HCT116 (cell line): ENCODE measurements around the gene UBE2R2. TPM values are rescaled to one million over a fixed set of nuclear protein-coding genes. Genes with fewer than 3 reads are reported as not detected.

Experiments
- ATAC-seq: fragments of 200-7000 bp; cut with Tn5 transposase; 2 replicates; pipeline ENCODE4 v1.9.1; 2020; ENCODE audit warnings: mild to moderate bottlenecking, moderate library complexity
- BruUV-seq: library from RNA; stranded (reverse); fragments of 400-500 nt; replicated peaks from 2 replicates; lab custom pipeline; 2021; lab: Mats Ljungman, UMichigan
- CTCF ChIA-PET: fragments of 300-600 bp; sonication (Branson Sonifier 250); formaldehyde crosslinking; loops from one replicate; lab custom pipeline; 2021; ENCODE audit warnings: antibody characterized with exemption; lab: Charles Lee
- POLR2A ChIA-PET: fragments of 300-600, 350-600 bp; sonication (Branson Sonifier 250); formaldehyde crosslinking; loops from one replicate; lab custom pipeline; 2021; ENCODE audit warnings: antibody characterized with exemption; lab: Charles Lee
- RAD21 ChIA-PET, 2 experiments: fragments of 300-600 bp; sonication (Branson Sonifier 250); formaldehyde crosslinking; loops; one replicate each; lab custom pipeline; 2023; ENCODE audit warnings: low total read pairs in 2 of 2; ENCODE audit not compliant: uncharacterized antibody in 2 of 2, unreplicated experiment in 2 of 2, low non-redundant PET in 1 of 2; lab: Charles Lee
- DNase-seq: peaks from one replicate; pipeline ENCODE4 v3.0.0-alpha.2; 2010; ENCODE audit warnings: low read depth, low spot score
- H2AFZ ChIP-seq: fragments of 200-600 bp; shearing (Covaris generic), sonication (generic); 2 replicates; pipeline ENCODE4 v1.6.1; 2017; ENCODE audit warnings: low read depth, mixed run types, mixed read lengths, antibody characterized with exemption, low read length; ENCODE audit not compliant: poor library complexity, severe bottlenecking
- H3K27ac ChIP-seq: 2 replicates; pipeline ENCODE4 v1.5.1; 2012; ENCODE audit warnings: low read depth, low read length
- H3K27me3 ChIP-seq: fragments of 200-600 bp; sonication (generic); 2 replicates; pipeline ENCODE4 v1.6.1; 2016; ENCODE audit warnings: mixed run types, low read length, mixed read lengths; ENCODE audit not compliant: insufficient read depth
- H3K36me3 ChIP-seq, 2 experiments: fragments of 200-500 bp in 1 of 2; fragments of 200-600 bp in 1 of 2; sonication (Bioruptor generic) in 1 of 2; sonication (generic) in 1 of 2; 2 replicates each; pipeline versions ENCODE4 v1.5.1 to v1.6.1; 2014 to 2016; ENCODE audit warnings: low read length in 2 of 2, inconsistent platforms in 1 of 2, mixed read lengths in 1 of 2, mixed run types in 1 of 2; ENCODE audit not compliant: insufficient read depth in 2 of 2, control insufficient read depth in 1 of 2
- H3K4me1 ChIP-seq, 2 experiments: fragments of 200-600 bp in 1 of 2; sonication (generic) in 1 of 2; 2 replicates each; pipeline versions ENCODE4 v1.5.1 to v1.6.1; 2012 to 2017; ENCODE audit warnings: low read length in 2 of 2, inconsistent platforms in 1 of 2, mild to moderate bottlenecking in 1 of 2, mixed read lengths in 1 of 2, mixed run types in 1 of 2, moderate library complexity in 1 of 2; ENCODE audit not compliant: insufficient read depth in 2 of 2, control insufficient read depth in 1 of 2
- H3K4me2 ChIP-seq: fragments of 200-600 bp; sonication (generic); 2 replicates; pipeline ENCODE4 v1.6.1; 2017; ENCODE audit warnings: mixed run types, low read length, mixed read lengths
- H3K4me3 ChIP-seq, 2 experiments: fragments of 200-600 bp in 1 of 2; sonication (generic) in 1 of 2; replicated peaks in 1 of 2; 2 replicates each; pipeline ENCODE4 v1.5.1; 2011 to 2016; ENCODE audit warnings: low read length in 2 of 2, control low read depth in 1 of 2, low read depth in 1 of 2, mild to moderate bottlenecking in 1 of 2, mixed read lengths in 1 of 2, mixed run types in 1 of 2
- H3K79me2 ChIP-seq: fragments of 200-600 bp; sonication (generic); 2 replicates; pipeline ENCODE4 v1.6.1; 2017; ENCODE audit warnings: mild to moderate bottlenecking, mixed run types, low read length, moderate library complexity, mixed read lengths; ENCODE audit not compliant: insufficient read depth
- H3K9ac ChIP-seq: fragments of 200-600 bp; sonication (generic); 2 replicates; pipeline ENCODE4 v1.6.1; 2016; ENCODE audit warnings: low read length, mixed read lengths
- H3K9me2 ChIP-seq: fragments of 200-600 bp; sonication (generic), shearing (Covaris generic); 2 replicates; pipeline ENCODE4 v1.6.1; 2017; ENCODE audit warnings: mixed run types, mild to moderate bottlenecking, moderate library complexity; ENCODE audit not compliant: insufficient read depth
- H3K9me3 ChIP-seq, 2 experiments: fragments of 200-500 bp in 1 of 2; fragments of 200-600 bp in 1 of 2; sonication (Bioruptor generic) in 1 of 2; sonication (generic) in 1 of 2; 2 replicates each; pipeline ENCODE4 v1.6.1; 2014 to 2017; ENCODE audit warnings: low read length in 2 of 2, mixed read lengths in 2 of 2, inconsistent platforms in 1 of 2, low read depth in 1 of 2, mild to moderate bottlenecking in 1 of 2, mixed run types in 1 of 2, moderate library complexity in 1 of 2; ENCODE audit not compliant: control insufficient read depth in 1 of 2, insufficient read depth in 1 of 2
- H4K20me1 ChIP-seq: fragments of 200-600 bp; sonication (generic), shearing (Covaris generic); 2 replicates; pipeline ENCODE4 v1.6.1; 2017; ENCODE audit warnings: mixed run types, mild to moderate bottlenecking, moderate library complexity; ENCODE audit not compliant: insufficient read depth
- ATF3 ChIP-seq: IDR thresholded peaks from 2 replicates; pipeline ENCODE4 v1.6.1; 2012
- CBX3 ChIP-seq: IDR thresholded peaks from 2 replicates; pipeline ENCODE4 v1.6.1; 2012; ENCODE audit warnings: low read depth
- CEBPB ChIP-seq: IDR thresholded peaks from 2 replicates; pipeline ENCODE4 v1.6.1; 2012; ENCODE audit warnings: low read depth
- EGR1 ChIP-seq: IDR thresholded peaks from 2 replicates; pipeline ENCODE4 v1.6.1; 2012; ENCODE audit warnings: low read depth
- EZH2phosphoT487 ChIP-seq: fragments of 200-600 bp; IDR thresholded peaks from 2 replicates; pipeline ENCODE4 v1.6.1; 2018; ENCODE audit warnings: antibody characterized with exemption, borderline replicate concordance
- JUND ChIP-seq: IDR thresholded peaks from 2 replicates; pipeline ENCODE4 v1.6.1; 2012
- POLR2A ChIP-seq: IDR thresholded peaks from 2 replicates; pipeline ENCODE4 v1.7.0; 2011; ENCODE audit warnings: borderline replicate concordance; ENCODE audit not compliant: insufficient read depth, insufficient read length; ENCODE audit errors: extremely low read depth
- POLR2AphosphoS5 ChIP-seq: IDR thresholded peaks from 2 replicates; pipeline ENCODE4 v1.6.1; 2011; ENCODE audit warnings: mild to moderate bottlenecking, low read depth, low read length, moderate library complexity
- RAD21 ChIP-seq: IDR thresholded peaks from 2 replicates; pipeline ENCODE4 v1.6.1; 2012; ENCODE audit warnings: low read depth, mild to moderate bottlenecking
- SIN3A ChIP-seq: IDR thresholded peaks from 2 replicates; pipeline ENCODE4 v1.6.1; 2012; ENCODE audit warnings: low read depth
- SRF ChIP-seq: IDR thresholded peaks from 2 replicates; pipeline ENCODE4 v1.6.1; 2012; ENCODE audit warnings: low read depth
- YY1 ChIP-seq: IDR thresholded peaks from 2 replicates; pipeline ENCODE4 v1.6.1; 2011; ENCODE audit warnings: low read length, low read depth, moderate library complexity, mild to moderate bottlenecking; ENCODE audit not compliant: insufficient replicate concordance; ENCODE audit errors: extremely low read depth
- ZBTB33 ChIP-seq: IDR thresholded peaks from 2 replicates; pipeline ENCODE4 v1.6.1; 2011; ENCODE audit warnings: mild to moderate bottlenecking, low read length, moderate library complexity; ENCODE audit not compliant: insufficient replicate concordance; ENCODE audit errors: extremely low read depth
- ZFX ChIP-seq: fragments of 450-650 bp; IDR thresholded peaks from 2 replicates; pipeline ENCODE4 v1.6.1; 2017
- ZNF274 ChIP-seq: fragments of 200-500 bp; sonication (Bioruptor generic); IDR thresholded peaks from 2 replicates; pipeline ENCODE4 v1.6.1; 2014; ENCODE audit warnings: mild to moderate bottlenecking, low read depth, low read length, inconsistent platforms
- intact Hi-C: fragments of 100-400 bp; cut with micrococcal nuclease; formaldehyde crosslinking; loops from 2 replicates; pipeline ENCODE4 v1.10.0; 2022
- total RNA-seq: library from RNA; stranded (reverse); gene quantifications from one replicate; pipeline ENCODE4 v1.2.1, GENCODE V29; 2021; ENCODE audit not compliant: unreplicated experiment
- TF ChIP-seq, protein P1 (sequence below): IDR thresholded peaks from 2 replicates; pipeline ENCODE4 v1.6.1; 2012
- TF ChIP-seq, protein P2 (sequence below): IDR thresholded peaks from 2 replicates; pipeline ENCODE4 v1.6.1; 2012; ENCODE audit warnings: low read depth

The UBE2R2 gene
- total RNA-seq, 1 experiment from 2014 or later, result 47.0 TPM

GRCh38 chr9:33843312-33843961 is 26.5 kb downstream of the UBE2R2 start:
- ChIA-PET CTCF (no interaction called here), POLR2A (no interaction called here), RAD21 (no interaction called here)
- Histone ChIP-seq H3K4me1 (peaks cover 5% of the 10 kb centered on the region in 2 experiments; a peak in 2 of 4 replicates), H3K4me2 (no peak overlapping the region), H3K79me2 (peaks cover 98% of the 10 kb centered on the region), H3K36me3 (no peaks in the 10 kb centered on the region), H3K4me3 (no peak overlapping the region), H4K20me1 (peaks cover 23% of the 10 kb centered on the region), H3K9ac (no peak overlapping the region), H3K9me3 (no peaks in the 10 kb centered on the region), H2AFZ (no peak overlapping the region), H3K27ac (no peak overlapping the region), H3K27me3 (no peaks in the 10 kb centered on the region), H3K9me2 (no peaks in the 10 kb centered on the region)
- no peak for ATAC-seq
- BruUV-seq, result no TSS peak
- intact Hi-C loops, result no loop called here
- DNase-seq, result no peak
- TF ChIP-seq ZNF274 (no peak), ATF3 (no peak), EZH2phosphoT487 (no peak), SIN3A (no peak), YY1 (no peak), ZBTB33 (no peak), CBX3 (no peak), POLR2AphosphoS5 (no peak), POLR2A (no peak), JUND (no peak), SRF (no peak), EGR1 (no peak), RAD21 (no peak), CEBPB (no peak), ZFX (no peak)
- TF ChIP-seq, protein P1, sequence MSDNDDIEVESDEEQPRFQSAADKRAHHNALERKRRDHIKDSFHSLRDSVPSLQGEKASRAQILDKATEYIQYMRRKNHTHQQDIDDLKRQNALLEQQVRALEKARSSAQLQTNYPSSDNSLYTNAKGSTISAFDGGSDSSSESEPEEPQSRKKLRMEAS, result no peak
- TF ChIP-seq, protein P2, sequence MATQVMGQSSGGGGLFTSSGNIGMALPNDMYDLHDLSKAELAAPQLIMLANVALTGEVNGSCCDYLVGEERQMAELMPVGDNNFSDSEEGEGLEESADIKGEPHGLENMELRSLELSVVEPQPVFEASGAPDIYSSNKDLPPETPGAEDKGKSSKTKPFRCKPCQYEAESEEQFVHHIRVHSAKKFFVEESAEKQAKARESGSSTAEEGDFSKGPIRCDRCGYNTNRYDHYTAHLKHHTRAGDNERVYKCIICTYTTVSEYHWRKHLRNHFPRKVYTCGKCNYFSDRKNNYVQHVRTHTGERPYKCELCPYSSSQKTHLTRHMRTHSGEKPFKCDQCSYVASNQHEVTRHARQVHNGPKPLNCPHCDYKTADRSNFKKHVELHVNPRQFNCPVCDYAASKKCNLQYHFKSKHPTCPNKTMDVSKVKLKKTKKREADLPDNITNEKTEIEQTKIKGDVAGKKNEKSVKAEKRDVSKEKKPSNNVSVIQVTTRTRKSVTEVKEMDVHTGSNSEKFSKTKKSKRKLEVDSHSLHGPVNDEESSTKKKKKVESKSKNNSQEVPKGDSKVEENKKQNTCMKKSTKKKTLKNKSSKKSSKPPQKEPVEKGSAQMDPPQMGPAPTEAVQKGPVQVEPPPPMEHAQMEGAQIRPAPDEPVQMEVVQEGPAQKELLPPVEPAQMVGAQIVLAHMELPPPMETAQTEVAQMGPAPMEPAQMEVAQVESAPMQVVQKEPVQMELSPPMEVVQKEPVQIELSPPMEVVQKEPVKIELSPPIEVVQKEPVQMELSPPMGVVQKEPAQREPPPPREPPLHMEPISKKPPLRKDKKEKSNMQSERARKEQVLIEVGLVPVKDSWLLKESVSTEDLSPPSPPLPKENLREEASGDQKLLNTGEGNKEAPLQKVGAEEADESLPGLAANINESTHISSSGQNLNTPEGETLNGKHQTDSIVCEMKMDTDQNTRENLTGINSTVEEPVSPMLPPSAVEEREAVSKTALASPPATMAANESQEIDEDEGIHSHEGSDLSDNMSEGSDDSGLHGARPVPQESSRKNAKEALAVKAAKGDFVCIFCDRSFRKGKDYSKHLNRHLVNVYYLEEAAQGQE, result no peak
